ENCODE data around the gene CCNY. TPM values are rescaled to one million over a fixed set of nuclear protein-coding genes. Genes with fewer than 3 reads are reported as not detected.

The CCNY gene
- total and polyA plus RNA-seq, 2 donors: 46.6 to 55.9 TPM

DNA sequence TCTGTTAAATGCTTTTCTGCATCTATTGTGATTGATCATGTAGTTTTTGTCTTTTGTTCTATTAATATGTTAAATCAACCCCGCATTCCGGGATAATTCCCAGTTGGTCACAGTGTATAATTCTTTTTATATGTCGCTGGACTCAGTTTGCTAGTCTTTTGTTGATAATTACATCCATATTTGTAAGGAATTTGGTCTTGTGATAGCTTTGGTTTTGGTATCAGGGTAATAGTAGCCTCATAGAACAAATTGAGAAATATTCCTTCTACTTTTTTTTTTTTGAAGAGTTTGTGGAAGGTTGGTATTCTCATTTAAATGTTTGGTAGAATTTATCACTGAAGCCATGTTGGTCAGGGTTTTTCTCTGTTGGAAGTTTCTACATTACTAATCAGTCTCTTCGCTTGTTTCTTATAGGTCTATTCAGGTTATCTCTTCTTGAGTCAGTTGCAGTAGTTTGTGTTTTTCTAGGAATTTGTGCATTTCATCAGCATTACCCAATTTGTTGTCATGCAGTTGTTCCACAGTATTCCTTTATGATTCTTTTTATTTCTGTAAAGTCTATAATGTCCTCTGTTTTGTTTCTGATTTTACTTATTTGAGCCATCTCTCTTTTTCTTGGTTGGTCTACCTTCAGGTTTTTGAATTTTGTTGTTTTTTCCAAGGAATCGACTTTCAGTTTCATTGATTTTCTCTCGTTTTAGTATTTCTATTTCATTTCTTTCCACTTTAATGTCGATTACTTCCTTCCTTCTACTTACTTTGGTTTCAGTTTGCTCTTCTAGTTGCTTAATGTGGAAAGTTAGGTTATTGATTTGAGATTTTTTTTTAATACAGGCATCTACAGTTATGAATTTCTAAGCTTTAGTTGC is 204.2 kb downstream of the CCNY start:
- Histone ChIP-seq H3K27ac (ENCODE audit: low read depth) (no peak overlapping the region), H3K4me3 (ENCODE audit: low read depth, low read length) (no peak overlapping the region), H3K4me1 (ENCODE audit: insufficient read depth) (no peaks in the 10 kb centered on the region), H3K36me3 (ENCODE audit: insufficient read depth) (no peaks in the 10 kb centered on the region)
- DNase-seq (ENCODE audit: extremely low spot score): no peak
- 94% methylated on average over 7 of the region's 7 CpGs for WGBS

DNA sequence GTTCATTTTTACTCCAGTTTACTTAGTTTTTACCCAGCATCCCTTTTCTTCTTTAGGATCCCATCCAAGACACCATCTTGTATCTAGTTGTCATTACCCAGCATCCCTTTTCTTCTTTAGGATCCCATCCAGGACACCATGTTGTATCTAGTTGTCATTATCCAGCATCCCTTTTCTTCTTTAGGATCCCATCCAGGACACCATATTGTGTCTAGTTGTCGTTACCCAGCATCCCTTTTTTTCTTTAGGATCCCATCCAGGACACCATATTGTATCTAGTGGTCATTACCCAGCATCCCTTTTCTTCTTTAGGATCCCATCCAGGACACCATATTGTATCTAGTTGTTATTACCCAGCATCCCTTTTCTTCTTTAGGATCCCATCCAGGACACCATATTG is 205.4 kb downstream of the CCNY start:
- Histone ChIP-seq H3K27ac (ENCODE audit: low read depth) (no peak overlapping the region), H3K4me1 (ENCODE audit: insufficient read depth) (no peaks in the 10 kb centered on the region), H3K4me3 (ENCODE audit: low read depth, low read length) (no peak overlapping the region), H3K36me3 (ENCODE audit: insufficient read depth) (no peaks in the 10 kb centered on the region)
- no peak for DNase-seq (ENCODE audit: extremely low spot score)
- WGBS: 97% methylated on average over 1 of the region's 1 CpG

DNA sequence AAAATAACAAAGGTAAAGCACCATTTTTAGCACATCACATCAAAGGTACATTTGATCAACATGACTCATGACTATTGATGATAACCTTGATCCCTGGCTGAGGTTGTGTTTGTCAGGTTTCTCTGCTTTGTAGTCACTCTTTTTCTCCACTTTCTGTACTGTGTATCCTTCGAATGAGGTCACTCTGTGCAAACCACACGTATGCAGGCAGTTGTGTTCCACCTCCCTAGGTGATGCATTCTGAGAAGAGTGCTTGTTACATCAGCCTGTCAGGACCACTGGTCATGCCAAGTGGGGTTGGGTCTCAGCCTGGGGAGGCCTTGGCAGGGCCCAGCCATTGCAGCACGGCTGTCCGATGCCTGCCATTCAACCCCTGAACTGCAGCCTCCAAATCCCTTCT is 206.0 kb downstream of the CCNY start:
- H3K4me3 ChIP-seq (ENCODE audit: low read depth, low read length): no peak overlapping the region
- no peak overlapping the region for H3K27ac ChIP-seq (ENCODE audit: low read depth)
- H3K36me3 ChIP-seq (ENCODE audit: insufficient read depth): no peaks in the 10 kb centered on the region
- 85% methylated on average over 4 of the region's 4 CpGs for WGBS
- H3K4me1 ChIP-seq (ENCODE audit: insufficient read depth): no peaks in the 10 kb centered on the region
- no peak for DNase-seq (ENCODE audit: extremely low spot score)

DNA sequence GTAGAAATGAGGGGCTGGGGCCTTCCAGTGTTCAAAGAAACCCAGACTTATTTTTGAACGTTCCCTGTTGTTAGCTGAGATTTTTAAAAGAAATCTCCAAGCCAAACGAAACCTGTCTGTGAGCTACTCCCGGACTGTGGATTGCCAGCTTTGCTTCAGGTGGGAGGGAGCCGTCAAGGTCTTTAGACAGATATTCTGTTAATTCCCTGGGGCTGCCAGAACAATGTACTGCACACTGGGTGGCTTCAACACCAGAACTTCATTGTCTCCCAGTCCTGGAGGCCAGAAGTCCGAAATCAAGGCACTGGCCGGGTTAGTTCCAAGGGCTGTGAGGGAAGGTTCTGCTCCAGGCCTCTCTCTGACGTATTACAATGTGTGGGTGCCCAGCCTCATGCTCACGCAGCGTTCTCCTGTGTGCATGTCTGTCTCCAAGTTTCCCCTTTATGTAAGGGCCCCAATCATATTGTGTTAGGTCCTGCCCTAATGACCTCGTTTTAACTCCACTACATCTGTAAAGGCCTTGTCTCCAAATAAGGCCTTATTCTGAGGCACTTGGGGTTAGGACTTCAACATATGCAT is 208.9 kb downstream of the CCNY start:
- DNase-seq (ENCODE audit: extremely low spot score): no peak
- H3K27ac ChIP-seq (ENCODE audit: low read depth): no peak overlapping the region
- H3K4me3 ChIP-seq (ENCODE audit: low read depth, low read length): no peak overlapping the region
- H3K4me1 ChIP-seq (ENCODE audit: insufficient read depth): no peaks in the 10 kb centered on the region
- WGBS: 91% methylated on average over 10 of the region's 10 CpGs
- H3K36me3 ChIP-seq (ENCODE audit: insufficient read depth): no peaks in the 10 kb centered on the region

DNA sequence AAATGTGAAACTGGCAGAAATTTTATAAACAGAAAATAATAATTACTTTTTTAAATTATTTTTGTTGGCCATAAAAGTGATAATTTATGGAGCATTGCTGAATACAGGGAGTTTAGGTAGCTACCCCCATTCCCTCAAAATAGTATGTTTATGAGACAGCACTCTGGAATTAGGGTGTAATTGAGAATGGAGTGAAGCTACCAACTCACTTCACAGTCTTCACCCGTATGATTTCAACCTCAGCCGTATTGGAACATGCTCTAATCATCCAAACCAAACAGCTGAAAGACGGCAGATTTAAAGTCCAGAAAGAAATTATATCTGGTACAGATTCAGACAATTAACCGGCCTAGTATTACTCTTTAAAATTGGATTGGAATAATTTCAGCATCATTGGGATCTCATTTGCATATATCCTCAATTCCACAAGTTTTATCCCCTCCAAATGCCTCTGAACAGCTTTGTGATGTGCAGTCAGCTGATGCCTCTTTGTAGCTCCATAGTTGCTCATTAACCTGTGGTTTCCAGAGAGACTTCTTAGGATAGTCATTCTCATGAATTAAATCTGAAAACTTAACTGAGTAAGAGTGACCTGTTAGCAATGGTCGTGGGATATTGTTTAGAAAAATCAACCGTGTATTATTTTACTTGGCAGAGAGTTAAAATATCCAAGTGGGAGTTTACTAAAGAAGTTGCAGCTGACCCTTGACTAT is 209.7 kb downstream of the CCNY start:
- no peaks in the 10 kb centered on the region for H3K4me1 ChIP-seq (ENCODE audit: insufficient read depth)
- WGBS: 67% methylated on average over 6 of the region's 6 CpGs
- DNase-seq (ENCODE audit: extremely low spot score): no peak
- no peak overlapping the region for H3K27ac ChIP-seq (ENCODE audit: low read depth)
- no peaks in the 10 kb centered on the region for H3K36me3 ChIP-seq (ENCODE audit: insufficient read depth)
- no peak overlapping the region for H3K4me3 ChIP-seq (ENCODE audit: low read depth, low read length)

DNA sequence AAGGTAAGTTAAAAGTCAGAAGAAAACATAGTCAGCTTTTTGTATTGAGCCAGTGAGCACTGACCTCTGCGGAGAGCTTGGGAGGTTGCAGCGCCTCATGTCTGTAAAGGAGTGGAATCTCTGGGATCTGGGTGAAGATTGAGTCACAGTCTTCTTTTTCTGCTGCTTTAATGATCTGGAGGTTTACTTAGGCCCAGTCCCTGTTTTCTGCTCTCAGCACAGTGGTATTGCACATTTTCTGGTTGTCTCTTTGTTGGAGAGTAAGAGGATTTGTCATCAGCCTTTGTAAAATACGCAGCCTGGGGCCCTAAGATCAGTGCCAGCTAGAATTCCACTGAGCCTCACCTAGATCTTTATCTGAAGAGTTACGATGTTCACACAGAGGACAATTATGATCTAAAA is 210.5 kb downstream of the CCNY start:
- DNase-seq (ENCODE audit: extremely low spot score): no peak
- Histone ChIP-seq H3K36me3 (ENCODE audit: insufficient read depth) (no peaks in the 10 kb centered on the region), H3K4me3 (ENCODE audit: low read depth, low read length) (no peak overlapping the region), H3K27ac (ENCODE audit: low read depth) (no peak overlapping the region), H3K4me1 (ENCODE audit: insufficient read depth) (no peaks in the 10 kb centered on the region)
- 91% methylated on average over 4 of the region's 4 CpGs for WGBS

DNA sequence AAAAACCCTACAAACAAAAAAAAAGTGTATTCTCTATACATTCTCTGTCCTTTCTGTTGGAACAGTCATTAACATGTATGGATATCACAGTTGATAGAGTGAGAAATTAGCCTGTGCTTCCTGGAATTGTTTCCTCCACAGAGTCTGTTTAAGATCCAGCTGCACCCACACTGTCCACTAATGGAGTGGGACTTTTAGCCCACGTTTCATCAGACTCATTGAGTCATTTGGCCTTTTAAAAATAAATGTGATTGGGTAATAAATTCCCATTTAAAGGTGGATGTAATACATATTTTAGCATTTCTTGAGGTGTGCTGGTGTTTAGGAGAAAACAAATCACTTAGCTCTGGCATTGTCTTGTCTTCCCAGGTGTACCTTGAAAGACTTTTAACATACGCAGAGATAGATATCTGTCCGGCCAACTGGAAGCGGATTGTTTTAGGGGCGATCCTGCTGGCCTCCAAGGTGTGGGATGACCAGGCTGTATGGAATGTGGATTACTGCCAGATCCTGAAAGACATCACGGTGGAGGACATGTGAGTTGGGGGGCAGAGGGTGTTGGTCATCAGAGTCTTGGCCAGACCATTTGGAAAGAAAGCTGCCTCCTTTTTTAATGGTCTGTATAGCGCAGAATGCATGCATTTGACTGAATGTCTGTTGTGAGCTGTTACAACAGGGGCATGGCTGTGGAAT is 216.5 kb downstream of the CCNY start:
- WGBS: 85% methylated on average over 7 of the region's 7 CpGs
- Histone ChIP-seq H3K36me3 (ENCODE audit: insufficient read depth) (peaks cover 4% of the 10 kb centered on the region), H3K4me1 (ENCODE audit: insufficient read depth) (no peaks in the 10 kb centered on the region), H3K4me3 (ENCODE audit: low read depth, low read length) (no peak overlapping the region), H3K27ac (ENCODE audit: low read depth) (no peak overlapping the region)
- DNase-seq (ENCODE audit: extremely low spot score): no peak

DNA sequence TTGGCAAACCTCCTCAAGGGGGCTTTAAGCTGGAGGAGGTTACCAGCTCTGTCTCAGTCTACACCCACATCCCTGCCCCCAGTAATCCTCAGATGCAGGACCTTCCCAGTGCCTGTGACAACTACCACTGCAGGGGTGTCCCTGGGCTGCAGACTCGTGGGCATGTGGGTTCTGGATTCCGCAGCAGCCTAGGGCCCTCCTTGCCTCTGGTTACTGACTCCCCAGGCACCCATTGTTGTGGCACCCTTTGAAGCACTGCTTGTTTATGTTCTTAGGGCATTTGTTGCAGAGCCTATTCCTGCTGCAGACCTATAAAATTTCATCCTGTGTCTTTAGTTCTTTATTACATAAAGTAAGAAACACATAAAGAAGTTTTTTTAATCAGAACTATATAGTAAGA is 217.7 kb downstream of the CCNY start:
- H3K27ac ChIP-seq (ENCODE audit: low read depth): no peak overlapping the region
- no peak for DNase-seq (ENCODE audit: extremely low spot score)
- peaks cover 4% of the 10 kb centered on the region for H3K36me3 ChIP-seq (ENCODE audit: insufficient read depth)
- no peak overlapping the region for H3K4me3 ChIP-seq (ENCODE audit: low read depth, low read length)
- H3K4me1 ChIP-seq (ENCODE audit: insufficient read depth): no peaks in the 10 kb centered on the region
- WGBS: 61% methylated on average over 2 of the region's 2 CpGs

DNA sequence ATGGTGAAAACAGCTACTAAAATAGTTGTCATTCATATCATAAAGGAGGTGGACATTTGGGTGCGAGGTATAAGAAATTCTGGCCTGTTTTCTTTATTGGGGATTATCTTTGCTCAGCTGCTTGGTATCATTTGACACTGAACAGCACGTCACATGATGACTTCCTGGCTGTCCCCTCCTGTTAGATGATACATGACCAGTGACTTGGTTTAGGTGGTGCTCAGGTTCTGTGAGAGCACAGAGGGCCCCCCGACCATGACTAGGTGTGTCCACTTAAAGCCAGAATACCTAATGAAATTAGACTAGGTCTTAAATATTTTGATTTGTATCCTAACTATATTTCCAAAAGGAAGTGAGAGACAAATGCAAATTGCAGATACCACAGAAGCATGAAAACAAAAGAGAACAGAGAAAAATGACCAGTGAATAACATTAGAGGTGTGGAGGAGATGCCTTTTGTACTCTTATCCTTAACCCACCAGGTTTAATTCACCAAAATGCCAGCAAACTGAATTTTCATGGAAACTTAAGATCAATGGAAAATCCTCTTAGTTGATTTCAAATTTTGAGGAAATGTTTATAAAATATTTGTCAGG is 218.2 kb downstream of the CCNY start:
- Histone ChIP-seq H3K36me3 (ENCODE audit: insufficient read depth) (peaks cover 4% of the 10 kb centered on the region), H3K4me3 (ENCODE audit: low read depth, low read length) (no peak overlapping the region), H3K27ac (ENCODE audit: low read depth) (no peak overlapping the region), H3K4me1 (ENCODE audit: insufficient read depth) (no peaks in the 10 kb centered on the region)
- WGBS: 80% methylated on average over 3 of the region's 3 CpGs
- DNase-seq (ENCODE audit: extremely low spot score): no peak

DNA sequence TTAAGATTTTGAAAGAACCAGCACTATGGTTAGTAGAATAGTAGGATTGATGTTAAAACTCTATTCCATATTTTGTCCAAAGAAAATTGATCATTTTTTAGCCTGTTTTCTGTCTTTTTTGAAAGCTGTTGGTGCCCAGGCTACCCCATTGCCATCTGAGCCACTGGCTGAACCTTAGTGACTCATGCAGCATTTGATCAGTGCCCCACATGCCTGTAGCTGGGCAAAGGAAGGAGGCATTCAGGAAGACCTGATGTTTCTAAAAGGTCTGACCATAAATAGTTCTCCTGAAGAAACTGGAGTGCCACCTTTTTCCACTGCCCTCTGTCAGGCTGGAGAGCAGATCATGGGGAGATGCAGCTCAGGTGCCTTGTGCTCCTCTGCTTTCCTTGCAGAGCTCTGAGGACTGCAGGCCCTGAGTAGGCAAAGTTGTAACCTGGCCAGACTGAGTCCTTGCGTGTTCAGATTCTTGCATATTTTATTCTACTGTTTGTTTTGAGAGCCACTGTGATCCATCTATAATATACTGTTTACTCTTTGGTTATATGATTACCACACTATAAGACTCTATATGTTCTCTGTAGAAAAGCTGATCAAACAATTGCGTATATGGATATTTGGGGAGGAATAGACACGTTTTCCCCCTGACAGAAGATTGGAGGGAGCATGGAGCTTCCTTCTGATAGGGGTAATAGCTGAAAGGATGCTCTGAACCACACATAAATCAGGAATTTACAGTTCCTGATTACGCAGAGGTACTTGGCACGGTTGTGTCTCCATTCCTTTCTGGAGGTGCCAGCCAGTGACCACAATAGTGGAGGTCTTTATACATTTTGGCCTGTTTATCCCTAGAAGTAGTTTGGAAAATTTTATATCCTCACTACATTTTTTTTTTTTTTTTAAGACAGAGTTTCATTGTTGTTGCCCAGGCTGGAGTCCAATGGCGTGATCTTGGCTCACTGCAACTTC is 219.9 kb downstream of the CCNY start:
- no peak for DNase-seq (ENCODE audit: extremely low spot score)
- H3K36me3 ChIP-seq (ENCODE audit: insufficient read depth): peaks cover 4% of the 10 kb centered on the region
- no peak overlapping the region for H3K4me3 ChIP-seq (ENCODE audit: low read depth, low read length)
- 87% methylated on average over 6 of the region's 6 CpGs for WGBS
- H3K27ac ChIP-seq (ENCODE audit: low read depth): no peak overlapping the region
- no peaks in the 10 kb centered on the region for H3K4me1 ChIP-seq (ENCODE audit: insufficient read depth)

DNA sequence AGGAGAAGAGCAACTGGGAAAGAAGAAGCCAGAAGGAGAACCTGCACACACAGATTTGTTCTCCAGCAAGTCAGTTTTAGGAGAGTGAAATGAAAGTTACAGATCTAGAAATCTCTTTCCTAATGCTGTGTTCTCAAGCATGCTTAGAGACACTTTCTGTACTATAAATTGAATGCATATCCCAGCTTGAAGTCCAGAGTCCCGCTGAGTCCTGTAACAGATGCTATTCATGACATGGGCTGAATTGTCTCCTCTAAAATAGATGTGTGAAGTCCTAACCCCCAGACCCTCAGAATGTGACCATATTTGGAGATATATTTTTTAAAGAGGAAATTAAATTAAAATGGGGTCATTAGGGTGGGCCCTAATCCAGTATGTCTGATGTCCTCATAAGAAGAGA is 222.0 kb downstream of the CCNY start:
- 97% methylated on average over 1 of the region's 1 CpG for WGBS
- H3K4me1 ChIP-seq (ENCODE audit: insufficient read depth): no peaks in the 10 kb centered on the region

DNA sequence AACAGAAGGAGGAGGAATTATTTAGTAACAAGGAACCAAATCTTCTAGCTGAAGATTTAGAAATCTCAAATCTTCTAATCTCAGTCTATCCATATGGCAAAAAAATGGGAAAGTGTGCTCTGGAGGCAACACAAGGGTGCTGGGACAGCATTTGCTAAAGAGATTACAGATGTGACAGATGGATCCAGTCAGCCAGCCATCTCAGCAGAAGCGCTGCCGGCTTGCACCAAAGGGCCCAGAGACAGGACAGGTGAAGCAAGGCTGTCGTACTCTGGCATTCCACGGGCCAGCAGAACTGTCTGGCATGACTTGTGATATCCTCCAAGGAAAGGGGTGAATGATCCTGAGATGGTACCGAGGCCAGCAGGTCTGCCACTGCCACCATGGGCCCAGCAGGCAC is 223.1 kb downstream of the CCNY start:
- no peak overlapping the region for H3K4me3 ChIP-seq (ENCODE audit: low read depth, low read length)
- no peaks in the 10 kb centered on the region for H3K4me1 ChIP-seq (ENCODE audit: insufficient read depth)
- DNase-seq (ENCODE audit: extremely low spot score): no peak
- no peak overlapping the region for H3K27ac ChIP-seq (ENCODE audit: low read depth)
- 94% methylated on average over 5 of the region's 5 CpGs for WGBS
- H3K36me3 ChIP-seq (ENCODE audit: insufficient read depth): no peaks in the 10 kb centered on the region

More for the DNA sequence above, 222.0 kb downstream of the CCNY start:
- Histone ChIP-seq H3K36me3 (ENCODE audit: insufficient read depth) (peaks cover 4% of the 10 kb centered on the region), H3K27ac (ENCODE audit: low read depth) (no peak overlapping the region), H3K4me3 (ENCODE audit: low read depth, low read length) (no peak overlapping the region)
- DNase-seq (ENCODE audit: extremely low spot score): no peak
